Aorta (tissue), 5 donors: Measurements from ENCODE around the gene SPARCL1. TPM values are rescaled to one million over a fixed set of nuclear protein-coding genes. Genes with fewer than 3 reads are reported as not detected.
"Not testable (repeated sequence)": the region's sequence is repeated elsewhere in the genome, so short reads cannot be mapped to it uniquely, and the experiment has no call there.

ENCODE experiments used
- ATAC-seq: fragments of 200-7000 bp; cut with Tn5 transposase; one replicate; pipeline ENCODE4 v1.9.1; 2022; ENCODE audit warnings: moderate library complexity; ENCODE audit not compliant: low FRiP score
- DNase-seq, 2 donors: peaks; one replicate each; pipeline ENCODE4 v3.0.0-alpha.2; 2020
- H3K27ac ChIP-seq, 2 donors: one replicate each; pipeline ENCODE4 v1.5.1; 2013; ENCODE audit warnings: low read length in 2 of 2, mild to moderate bottlenecking in 2 of 2, moderate library complexity in 2 of 2, control low read depth in 1 of 2, inconsistent platforms in 1 of 2, low read depth in 1 of 2
- H3K27me3 ChIP-seq, 2 donors: one replicate each; pipeline ENCODE4 v1.6.1; 2013; ENCODE audit warnings: control low read depth in 1 of 2, low read length in 1 of 2, mild to moderate bottlenecking in 1 of 2, moderate library complexity in 1 of 2; ENCODE audit not compliant: insufficient read depth in 2 of 2, control insufficient read depth in 1 of 2
- H3K36me3 ChIP-seq, 2 donors: one replicate each; pipeline ENCODE4 v1.6.1; 2013; ENCODE audit warnings: control low read depth in 1 of 2, low read length in 1 of 2, mild to moderate bottlenecking in 1 of 2; ENCODE audit not compliant: insufficient read depth in 2 of 2, control insufficient read depth in 1 of 2
- H3K4me1 ChIP-seq, 2 donors: one replicate each; pipeline ENCODE4 v1.6.1; 2013; ENCODE audit warnings: low read length in 2 of 2, control low read depth in 1 of 2, mild to moderate bottlenecking in 1 of 2, moderate library complexity in 1 of 2; ENCODE audit not compliant: insufficient read depth in 2 of 2, control insufficient read depth in 1 of 2
- H3K4me3 ChIP-seq, 2 donors: one replicate each; pipeline ENCODE4 v1.5.1; 2013; ENCODE audit warnings: low read length in 2 of 2, control low read depth in 1 of 2, mild to moderate bottlenecking in 1 of 2
- H3K9me3 ChIP-seq: one replicate; pipeline ENCODE4 v1.6.1; 2013; ENCODE audit warnings: mild to moderate bottlenecking, low read length; ENCODE audit not compliant: control insufficient read depth
- WGBS, 2 donors: extraction: QIAGEN DNeasy Blood & Tissue Kit; methylation state at CpG; one replicate each; pipeline ENCODE4 v1.1.7; 2013; 5-methylcytosine and 5-hydroxymethylcytosine counted together
- intact Hi-C, 2 donors: fragments of 100-400 bp; cut with DNase I; formaldehyde crosslinking; loops; one replicate each; pipeline versions ENCODE4 v1.14.2 to v1.15.0; 2022
- polyA plus RNA-seq, 2 donors: library from polyadenylated mRNA; stranded (reverse); fragments of 200-250 nt; gene quantifications; one replicate each; pipeline ENCODE4 v1.2.3, GENCODE V29; 2013
- total RNA-seq, 2 donors: library from RNA; stranded (reverse); fragmentation: NEBNext Ultra II Directional; extraction: Animal tissue kit (Norgen Biotek cat#: 25700); gene quantifications; one replicate each; pipeline ENCODE4 v1.2.1, GENCODE V29; 2021
- donor health status: healthy with polysubstance abuse.
- donor health status: Bipolar disorder and iron deficiency.
- donor health status: DM: no; HTN: no; CAD: no.
- donor health status: DM: no; HTN: no; CAD: no.
- donor health status: DM: yes; HTN: yes; CAD: no.

SPARCL1 gene
- total and polyA plus RNA-seq, 4 donors = 1,112 to 1,668 (median 1,310) TPM

DNA sequence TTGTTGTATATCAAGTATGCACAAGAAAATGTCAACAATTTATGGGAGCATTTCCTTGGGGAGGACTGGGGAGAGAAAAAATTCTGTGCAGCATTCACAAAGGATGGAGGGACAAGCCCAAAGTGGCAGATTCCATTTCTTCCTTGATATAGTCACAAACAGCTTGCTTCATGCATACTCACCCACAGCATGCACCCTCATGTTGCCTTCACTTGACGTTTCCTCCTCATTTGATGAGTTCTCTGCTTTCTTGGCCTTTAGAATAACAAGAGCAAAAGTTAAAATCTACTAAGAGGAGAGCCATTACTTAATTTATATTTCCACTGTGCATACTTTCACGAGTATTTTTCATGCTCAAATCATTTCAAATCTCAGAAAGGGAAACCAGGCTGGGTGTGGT, 37.7 kb downstream of the SPARCL1 start:
- Histone ChIP-seq H3K9me3 (no peaks in the 10 kb centered on the region), H3K4me3 (no peak overlapping the region), H3K36me3 (peaks cover 12 to 18% of the 10 kb centered on the region in 2 donors), H3K4me1 (peaks cover 3 to 4% of the 10 kb centered on the region in 2 donors), H3K27me3 (no peaks in the 10 kb centered on the region), H3K27ac (no peak overlapping the region)
- intact Hi-C loops = loop anchor here in 1 of 2 donors (5.0 kb wide), 1 partner anchor 36 kb away; the partner anchor contains the start of gene SPARCL1
- 62 to 66% methylated on average over 2 of the region's 2 CpGs for WGBS, 2 donors
- no peak for DNase-seq
- no peak for ATAC-seq

DNA sequence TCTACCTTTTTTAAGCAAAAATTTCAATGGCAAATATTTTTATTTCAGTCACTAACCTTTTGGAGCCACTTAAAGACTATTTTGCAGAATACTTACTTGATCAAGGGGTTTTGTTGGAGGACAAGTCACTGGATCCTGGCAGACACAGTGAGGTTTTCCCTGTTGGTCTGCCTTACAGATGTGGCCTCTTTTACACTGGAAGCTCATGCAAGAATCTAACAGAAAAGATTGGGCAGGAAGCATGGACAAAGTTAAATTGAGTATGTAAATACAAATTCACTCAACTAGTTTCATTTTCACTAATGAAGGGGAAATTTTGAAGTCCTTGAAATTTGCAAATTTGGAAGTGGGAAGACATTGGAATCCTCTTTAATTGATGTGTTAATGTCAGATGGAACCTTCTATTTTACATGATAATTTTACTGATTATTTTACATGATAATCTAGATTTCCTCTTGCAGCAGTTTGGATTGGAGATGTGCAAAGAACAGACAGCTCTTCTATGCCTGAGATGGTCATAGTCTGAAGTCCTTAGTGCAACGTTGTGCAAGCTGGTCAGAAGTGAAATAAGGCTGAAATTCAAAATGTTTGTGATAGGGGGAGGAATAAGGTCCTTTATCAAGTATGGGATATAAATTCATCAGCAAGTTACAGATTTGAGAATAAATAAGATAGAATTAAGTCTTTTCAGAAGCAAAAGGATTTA, 38.4 kb downstream of the SPARCL1 start:
- peaks cover 3 to 4% of the 10 kb centered on the region in 2 donors for H3K4me1 ChIP-seq
- H3K4me3 ChIP-seq = no peak overlapping the region
- no peak overlapping the region for H3K27ac ChIP-seq
- ATAC-seq = no peak
- no peaks in the 10 kb centered on the region for H3K9me3 ChIP-seq
- WGBS, 2 donors = 54 to 64% methylated on average over 1 of the region's 1 CpG
- no peaks in the 10 kb centered on the region for H3K27me3 ChIP-seq
- DNase-seq = no peak
- intact Hi-C loops = loop anchor here in 1 of 2 donors (5.0 kb wide), 1 partner anchor 36 kb away; the partner anchor contains the start of gene SPARCL1
- peaks cover 12 to 18% of the 10 kb centered on the region in 2 donors for H3K36me3 ChIP-seq

DNA sequence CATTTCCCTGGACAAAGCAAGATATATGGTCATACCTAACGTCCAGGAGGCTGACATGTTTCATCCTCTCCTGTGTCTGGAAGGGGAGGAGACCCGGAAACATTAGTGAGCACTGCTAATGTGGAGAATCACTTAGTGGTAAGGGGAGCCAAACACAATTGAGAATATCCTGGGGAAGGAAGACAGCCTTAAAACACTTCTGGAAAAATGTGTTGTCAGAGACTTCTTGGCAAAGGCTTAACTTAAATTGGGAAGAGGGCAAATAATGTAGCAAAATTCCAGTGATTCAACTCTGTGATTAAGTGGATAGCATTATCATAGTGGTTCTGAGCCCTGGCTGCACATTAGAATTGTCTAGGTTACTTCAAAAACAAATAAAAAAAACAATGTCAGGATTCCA, 39.5 kb downstream of the SPARCL1 start:
- no peaks in the 10 kb centered on the region for H3K27me3 ChIP-seq
- H3K4me1 ChIP-seq = peaks cover 3 to 4% of the 10 kb centered on the region in 2 donors
- H3K4me3 ChIP-seq = no peak overlapping the region
- DNase-seq = no peak
- intact Hi-C loops = loop anchor here in 1 of 2 donors (5.0 kb wide), 1 partner anchor 38 kb away; the partner anchor contains the start of gene SPARCL1
- WGBS, 2 donors = 69 to 80% methylated on average over 2 of the region's 2 CpGs
- ATAC-seq = peak; percentile 26
- H3K36me3 ChIP-seq = peaks cover 12 to 18% of the 10 kb centered on the region in 2 donors
- no peak overlapping the region for H3K27ac ChIP-seq
- H3K9me3 ChIP-seq = no peaks in the 10 kb centered on the region

DNA sequence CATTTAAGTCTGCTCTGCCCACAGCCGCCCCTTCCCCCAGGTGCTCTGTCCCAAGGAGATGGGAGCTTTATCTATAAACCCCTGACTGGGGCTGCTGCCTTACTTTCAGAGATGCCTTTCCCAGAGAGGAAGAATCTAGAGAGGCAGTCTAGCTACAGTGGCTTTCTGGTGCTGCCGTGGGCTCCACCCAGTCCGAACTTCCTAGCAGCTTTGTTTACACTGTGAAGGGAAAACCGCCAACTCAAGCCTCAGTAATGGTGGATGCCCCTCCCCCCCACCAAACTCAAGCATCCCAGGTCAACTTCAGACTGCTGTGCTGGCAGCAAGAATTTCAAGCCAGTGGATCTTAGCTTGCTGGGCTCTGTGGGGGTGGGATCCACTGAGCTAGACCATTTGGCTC, 40.5 kb downstream of the SPARCL1 start:
- H3K36me3 ChIP-seq = peaks cover 9 to 13% of the 10 kb centered on the region in 2 donors
- ATAC-seq, intact Hi-C loops, H3K4me3 ChIP-seq, H3K27ac ChIP-seq, H3K9me3 ChIP-seq, H3K27me3 ChIP-seq, H3K4me1 ChIP-seq, DNase-seq: not testable (repeated sequence)
- 56 to 66% methylated on average over 4 of the region's 4 CpGs for WGBS, 2 donors

DNA sequence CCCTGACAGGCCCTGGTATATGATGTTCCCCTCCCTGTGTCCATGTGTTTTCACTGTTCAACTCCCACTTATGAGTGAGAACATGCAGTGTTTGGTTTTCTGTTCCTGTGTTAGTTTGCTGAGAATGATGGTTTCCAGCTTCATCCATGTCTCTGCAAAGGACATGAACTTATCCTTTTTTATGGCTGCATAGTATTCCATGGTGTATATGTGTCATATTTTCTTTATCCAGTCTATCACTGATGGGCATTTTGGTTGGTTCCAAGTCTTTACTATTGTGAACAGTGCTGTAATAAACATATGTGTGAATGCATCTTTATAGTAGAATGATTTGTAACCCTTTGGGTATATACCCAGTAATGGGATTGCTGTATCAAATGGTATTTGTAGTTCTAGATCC, 45.9 kb downstream of the SPARCL1 start:
- H3K4me1 ChIP-seq, ATAC-seq, intact Hi-C loops, H3K4me3 ChIP-seq, H3K27ac ChIP-seq, H3K27me3 ChIP-seq, DNase-seq, H3K36me3 ChIP-seq, H3K9me3 ChIP-seq: not testable (repeated sequence)

DNA sequence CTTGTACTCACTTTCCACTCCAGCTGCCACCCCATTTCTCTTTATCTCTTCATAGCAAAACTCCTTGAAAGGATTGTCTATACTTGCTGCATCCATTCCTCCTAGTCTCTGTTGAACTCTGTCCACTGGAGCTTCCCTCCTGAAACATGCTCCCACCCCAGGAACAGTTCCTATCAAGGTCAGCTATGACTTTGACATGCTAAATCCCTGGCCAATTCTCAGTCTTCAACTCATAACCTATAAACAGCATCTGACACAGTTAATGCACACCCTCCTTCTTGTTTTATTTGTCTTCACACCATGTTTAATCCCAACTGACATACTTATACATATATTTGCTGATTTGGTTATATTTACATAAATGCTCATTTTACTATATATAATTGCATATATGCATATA, 47.8 kb downstream of the SPARCL1 start:
- intact Hi-C loops = no loop called here
- peaks cover 3 to 13% of the 10 kb centered on the region in 2 donors for H3K36me3 ChIP-seq
- H3K4me3 ChIP-seq = no peak overlapping the region
- ATAC-seq (no peak), DNase-seq (no peak)
- no peak overlapping the region for H3K27ac ChIP-seq
- H3K4me1 ChIP-seq = no peaks in the 10 kb centered on the region
- H3K9me3 ChIP-seq = no peaks in the 10 kb centered on the region
- no peaks in the 10 kb centered on the region for H3K27me3 ChIP-seq

DNA sequence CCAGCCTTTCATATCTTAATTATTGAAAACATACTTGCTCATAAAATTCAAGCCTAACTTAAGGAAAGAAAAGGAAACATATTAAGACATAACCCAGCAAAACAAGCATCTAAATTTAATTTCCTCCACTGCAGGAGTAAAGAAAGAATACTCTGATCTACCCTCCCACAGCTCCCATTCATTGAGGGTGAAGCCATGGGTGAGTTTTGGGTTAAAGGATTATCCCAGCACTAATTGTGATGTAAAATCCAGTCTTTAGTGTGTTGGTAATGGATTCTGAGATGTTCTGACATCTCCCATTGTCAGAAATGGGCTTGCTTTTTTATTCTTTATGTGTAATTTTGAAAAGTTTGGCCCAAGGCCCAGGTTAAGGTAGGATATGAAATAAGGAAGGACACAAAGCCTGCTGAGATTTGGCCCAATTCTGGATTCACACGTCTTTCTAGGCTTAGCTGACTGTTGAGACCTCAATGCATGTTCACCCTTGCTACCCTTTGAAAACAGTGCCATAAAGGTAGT, 50.4 kb downstream of the SPARCL1 start:
- no peak for DNase-seq
- no peak for ATAC-seq
- Histone ChIP-seq H3K9me3 (no peaks in the 10 kb centered on the region), H3K36me3 (peaks cover 3 to 15% of the 10 kb centered on the region in 2 donors), H3K4me3 (no peak overlapping the region), H3K4me1 (no peaks in the 10 kb centered on the region), H3K27ac (peak overlapping the region in 1 of 2 donors; percentile 29), H3K27me3 (no peaks in the 10 kb centered on the region)
- WGBS, 2 donors = 48 to 60% methylated on average over 1 of the region's 1 CpG
- intact Hi-C loops = loop anchor here in 1 of 2 donors (10.0 kb wide), 1 partner anchor 366 kb away; no protein-coding TSS in a partner anchor

DNA sequence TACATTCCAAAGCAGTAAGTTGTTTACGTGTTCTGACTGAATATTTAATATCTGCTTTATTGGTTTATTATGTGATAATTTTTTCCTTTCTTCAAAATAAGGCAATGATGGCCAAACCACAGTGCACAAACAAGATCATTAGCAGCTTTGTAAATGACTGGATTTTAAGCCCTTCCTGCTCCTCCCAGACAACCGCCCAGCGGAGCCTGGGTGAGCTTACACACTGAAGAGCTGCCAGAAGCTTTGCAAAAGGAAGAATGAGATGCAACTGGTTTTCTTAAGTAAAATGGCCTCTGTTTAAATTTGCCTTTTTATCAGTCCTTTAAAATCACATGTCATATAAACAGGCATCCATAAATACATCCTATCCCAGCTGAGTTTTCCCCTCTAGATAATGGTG, 52.2 kb downstream of the SPARCL1 start:
- no peak for ATAC-seq
- no peaks in the 10 kb centered on the region for H3K27me3 ChIP-seq

DNA sequence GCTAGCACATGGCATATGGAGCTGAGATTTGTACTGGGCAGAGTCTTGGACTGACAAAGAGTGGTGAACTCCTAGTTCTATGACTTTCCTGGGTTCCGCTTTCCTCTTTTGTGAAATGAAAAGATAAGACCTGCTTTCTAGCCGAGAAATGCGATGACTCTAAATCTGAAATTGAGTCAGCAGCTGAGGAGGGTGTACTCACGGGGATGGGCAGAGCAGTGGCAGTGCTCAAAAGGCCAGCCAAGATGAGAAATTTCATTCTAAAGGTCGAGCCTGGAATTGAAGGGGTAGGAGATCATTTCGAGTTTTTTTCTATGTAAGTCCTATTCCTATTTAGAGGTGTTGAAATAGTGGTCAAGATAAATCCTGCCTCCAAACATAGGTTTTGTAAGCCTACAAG, 59.8 kb downstream of the SPARCL1 start:
- ATAC-seq = no peak
- Histone ChIP-seq H3K4me3 (no peak overlapping the region), H3K36me3 (peaks cover 0 to 2% of the 10 kb centered on the region in 2 donors), H3K27ac (no peak overlapping the region), H3K27me3 (no peaks in the 10 kb centered on the region), H3K4me1 (no peaks in the 10 kb centered on the region), H3K9me3 (no peaks in the 10 kb centered on the region)
- no peak for DNase-seq
- WGBS, 2 donors = 61 to 64% methylated on average over 6 of the region's 6 CpGs
- intact Hi-C loops = loop anchor here (5.0 to 10.0 kb wide), 4 partner anchors 92 to 375 kb away; no protein-coding TSS in a partner anchor

More for the DNA sequence above, 52.2 kb downstream of the SPARCL1 start:
- intact Hi-C loops = loop anchor here in 1 of 2 donors (10.0 kb wide), 1 partner anchor 368 kb away; no protein-coding TSS in a partner anchor
- H3K4me1 ChIP-seq = no peaks in the 10 kb centered on the region
- 92 to 96% methylated on average over 3 of the region's 3 CpGs for WGBS, 2 donors
- peaks cover 3 to 15% of the 10 kb centered on the region in 2 donors for H3K36me3 ChIP-seq
- H3K4me3 ChIP-seq = no peak overlapping the region
- no peak for DNase-seq
- no peaks in the 10 kb centered on the region for H3K9me3 ChIP-seq
- H3K27ac ChIP-seq = no peak overlapping the region
